HG03139 (cell line): Measurements from ENCODE around the gene DIP2C.
"Not testable (repeated sequence)": the region's sequence is repeated elsewhere in the genome, so short reads cannot be mapped to it uniquely, and the experiment has no call there.

Source experiments
- ATAC-seq: cut with Tn5 transposase; IDR thresholded peaks from one replicate; pipeline ENCODE4 v1.9.1; 2021; ENCODE audit not compliant: unreplicated experiment

Gene DIP2C

GRCh38 chr10:661597-662222 is 27.8 kb downstream of the DIP2C start:
- no peak for ATAC-seq

GRCh38 chr10:660970-661596 is 28.4 kb downstream of the DIP2C start:
- ATAC-seq: no peak

GRCh38 chr10:660413-660969 is 29.0 kb downstream of the DIP2C start:
- no peak for ATAC-seq

- ATAC-seq: no peak
Observed at GRCh38 chr10:659688-660141, 29.8 kb downstream of the DIP2C start.

- ATAC-seq: not testable (repeated sequence)
Observed at GRCh38 chr10:657816-658350, 31.6 kb downstream of the DIP2C start.

GRCh38 chr10:656883-657282 is 32.6 kb downstream of the DIP2C start:
- ATAC-seq: no peak

- no peak for ATAC-seq
Observed at GRCh38 chr10:655184-655583, 34.3 kb downstream of the DIP2C start.

GRCh38 chr10:654647-654996 is 34.8 kb downstream of the DIP2C start:
- no peak for ATAC-seq

GRCh38 chr10:653991-654646 is 35.3 kb downstream of the DIP2C start:
- ATAC-seq: no peak

GRCh38 chr10:652832-653459 is 36.5 kb downstream of the DIP2C start:
- not testable (repeated sequence) for ATAC-seq

- ATAC-seq: no peak
Observed at GRCh38 chr10:652233-652632, 37.2 kb downstream of the DIP2C start.

GRCh38 chr10:651692-652091 is 37.8 kb downstream of the DIP2C start:
- no peak for ATAC-seq

GRCh38 chr10:650886-651615 is 38.4 kb downstream of the DIP2C start:
- no peak for ATAC-seq

GRCh38 chr10:650441-650851 is 39.0 kb downstream of the DIP2C start:
- no peak for ATAC-seq

- ATAC-seq: no peak
Observed at GRCh38 chr10:649798-650440, 39.5 kb downstream of the DIP2C start.

- ATAC-seq: no peak
Observed at GRCh38 chr10:649445-649797, 40.0 kb downstream of the DIP2C start.

- not testable (repeated sequence) for ATAC-seq
Observed at GRCh38 chr10:647019-647418, 42.4 kb downstream of the DIP2C start.

GRCh38 chr10:646118-646524 is 43.3 kb downstream of the DIP2C start:
- no peak for ATAC-seq

GRCh38 chr10:644943-645334 is 44.5 kb downstream of the DIP2C start:
- no peak for ATAC-seq
